ENCODE measurements around the gene SBK1. TPM values are rescaled to one million over a fixed set of nuclear protein-coding genes. Genes with fewer than 3 reads are reported as not detected.

SBK1 gene
- total RNA-seq (2022; extraction: Qiagen RNA extraction; ENCODE audit: low read depth), result 0.07 to 0.44 TPM (median 0.25 TPM) in 5 replicates

DNA sequence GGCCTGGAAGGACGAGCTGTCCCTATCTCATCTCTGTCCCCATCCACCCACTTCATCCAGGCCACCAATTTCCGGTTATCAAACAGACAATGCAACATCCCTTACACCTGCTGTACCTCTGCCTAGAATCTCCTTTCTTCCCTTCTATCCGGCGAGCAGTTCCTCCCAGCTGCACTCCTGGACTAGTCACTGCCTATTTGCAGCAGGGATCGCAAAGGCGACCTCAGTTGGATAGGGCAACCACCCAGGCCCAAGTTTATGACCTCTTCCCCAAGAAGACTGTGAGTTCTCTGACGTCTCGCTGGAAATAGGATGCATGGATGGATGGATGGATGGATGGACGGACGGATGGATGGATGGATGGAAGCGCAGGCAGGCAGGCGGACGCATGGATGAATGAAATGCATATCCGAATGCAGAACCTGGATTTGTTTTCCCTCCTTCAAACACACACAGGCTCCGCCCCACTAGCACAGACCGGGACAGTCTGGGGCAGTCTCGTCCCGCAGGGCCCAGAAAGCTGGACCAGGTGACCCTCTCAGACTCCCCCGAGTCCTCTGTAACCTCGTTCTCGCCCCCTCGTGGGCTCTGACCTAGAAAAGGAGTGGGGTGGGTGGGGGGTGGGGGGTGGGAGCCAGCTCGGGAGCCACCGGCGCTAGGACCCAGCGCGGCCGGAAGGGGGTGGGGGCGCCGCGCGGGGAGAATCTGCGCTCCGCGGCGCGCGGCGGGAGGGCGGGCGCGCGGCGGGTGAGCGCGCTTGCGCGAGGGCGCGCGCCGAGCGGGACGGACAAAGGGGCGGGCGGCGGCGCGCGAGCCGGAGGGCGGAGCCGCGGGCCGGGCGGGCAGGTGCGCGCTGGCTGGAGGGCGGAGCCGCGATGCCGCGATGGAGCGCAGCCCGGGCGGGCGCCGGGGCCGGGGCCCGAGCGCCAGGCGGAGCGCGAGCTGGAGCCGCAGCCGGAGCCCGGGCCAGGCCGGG, at the start of gene SBK1:
Gene SBK1, plus strand, starts transcription at position 875 of the 976 bp plus-strand sequence. CDS start 24,867 bp downstream, outside the sequence.

GRCh38 chr16:28363408-28363807, 71.1 kb downstream of the SBK1 start, which contains the start of gene NPIPB6:
Gene NPIPB6 (minus strand): TSS chr16:28363508. CDS start chr16:28362822, 686 bp downstream.

Other genes with a start within 250 kb of the SBK1 start
- gene GSG1L, start 228.8 kb upstream of the SBK1 start, total RNA-seq (2022; extraction: Qiagen RNA extraction; ENCODE audit: low read depth), result not detected in 5 replicates
- gene XPO6, start 80.6 kb upstream of the SBK1 start, total RNA-seq (2022; extraction: Qiagen RNA extraction; ENCODE audit: low read depth), result 70.5 to 100 TPM (median 96.5 TPM) in 5 replicates
- 1.6 to 2.0 TPM (median 1.9 TPM) in 5 replicates for gene NPIPB6, start 71.0 kb downstream of the SBK1 start, total RNA-seq (2022; extraction: Qiagen RNA extraction; ENCODE audit: low read depth)
- 50.0 to 118 TPM (median 72.1 TPM) in 5 replicates for gene EIF3CL, start 111.3 kb downstream of the SBK1 start, total RNA-seq (2022; extraction: Qiagen RNA extraction; ENCODE audit: low read depth)
- gene NPIPB7, start 179.8 kb downstream of the SBK1 start, total RNA-seq (2022; extraction: Qiagen RNA extraction; ENCODE audit: low read depth), result 0.17 to 0.51 TPM (median 0.40 TPM) in 3 of 5 replicates, not detected in the others
- gene CLN3, start 199.5 kb downstream of the SBK1 start, total RNA-seq (2022; extraction: Qiagen RNA extraction; ENCODE audit: low read depth), result 21.5 to 36.4 TPM (median 28.3 TPM) in 5 replicates
- 0.06 to 0.10 TPM (median 0.07 TPM) in 5 replicates for gene APOBR, start 202.1 kb downstream of the SBK1 start, total RNA-seq (2022; extraction: Qiagen RNA extraction; ENCODE audit: low read depth)
- not detected in 5 replicates for gene IL27, start 214.3 kb downstream of the SBK1 start, total RNA-seq (2022; extraction: Qiagen RNA extraction; ENCODE audit: low read depth)
- gene NUPR1, start 246.4 kb downstream of the SBK1 start, total RNA-seq (2022; extraction: Qiagen RNA extraction; ENCODE audit: low read depth), result 10.7 to 28.8 TPM (median 16.5 TPM) in 5 replicates

All from A549 treated with RU486 at 1 μM for 4 hours (cell line).